Measurements from ENCODE around the gene LRCOL1. TPM values are rescaled to one million over a fixed set of nuclear protein-coding genes. Genes with fewer than 3 reads are reported as not detected.
"Not testable (repeated sequence)": the region's sequence is repeated elsewhere in the genome, so short reads cannot be mapped to it uniquely, and the experiment has no call there.

The LRCOL1 gene
- total and polyA plus RNA-seq, 7 donors: 0.49 to 1.4 (median 0.55) TPM; not detected in 4

DNA sequence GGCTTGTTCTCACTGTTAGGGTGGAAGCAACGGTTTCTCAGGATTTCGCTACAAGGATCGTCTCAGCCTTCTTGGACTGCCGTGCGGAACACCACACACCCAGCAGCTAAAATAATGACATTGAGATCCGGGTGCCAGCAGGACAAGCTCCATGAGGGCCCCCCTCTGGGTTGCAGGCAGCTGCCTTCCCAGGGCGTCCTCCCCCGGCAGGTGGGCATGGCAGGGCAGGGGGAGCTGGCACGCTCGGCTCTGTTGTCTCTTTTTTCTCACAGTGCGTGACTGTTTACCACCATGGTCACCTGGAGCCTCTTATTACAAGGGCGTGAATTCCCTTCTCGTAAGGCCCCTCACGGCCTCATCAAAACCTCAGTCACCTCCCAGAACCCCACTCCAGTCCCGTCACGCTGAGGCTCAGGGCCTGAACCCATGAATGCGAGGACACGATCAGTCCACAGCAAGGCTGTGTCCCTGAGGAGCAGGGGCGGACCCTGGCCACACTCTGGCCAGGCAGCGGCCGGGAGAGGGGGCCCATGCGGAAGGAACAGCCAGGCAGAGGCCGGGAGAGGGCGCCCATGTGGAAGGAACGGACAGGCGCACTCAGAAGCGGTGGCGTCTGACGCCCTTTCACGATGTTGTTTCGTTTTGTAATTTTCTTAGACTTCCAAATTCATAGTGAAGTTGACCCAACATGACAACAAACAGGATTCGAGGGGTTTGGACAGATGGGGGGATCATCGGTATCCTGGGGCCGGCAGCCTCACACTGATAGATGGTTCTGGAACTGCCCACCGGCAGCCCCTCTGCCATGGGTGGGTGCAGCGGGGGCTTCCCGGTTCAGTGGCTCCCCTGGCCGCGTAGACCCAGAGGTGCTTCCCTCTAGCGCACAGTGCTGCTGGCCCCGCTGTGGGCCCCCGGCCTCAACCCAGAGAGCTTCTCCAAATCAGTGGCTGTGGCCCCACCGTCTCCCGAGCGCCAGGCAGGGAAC, 10.0 kb downstream of the LRCOL1 start:
- DNase-seq: peak; percentile 81
- Histone ChIP-seq H3K4me3 (peak overlapping the region; percentile 23 to 53 (median 42)), H3K9me3 (no peaks in the 10 kb centered on the region), H3K27me3 (peaks cover 13 to 40% (median 29%) of the 10 kb centered on the region in 3 donors), H3K27ac (peak overlapping the region in 2 of 4 donors; percentile 1 to 54), H3K4me1 (peaks cover 0 to 25% (median 17%) of the 10 kb centered on the region in 4 donors), H3K36me3 (no peaks in the 10 kb centered on the region)
- 23 to 33% methylated on average over 45 of the region's 45 CpGs for WGBS, 2 donors
- TF ChIP-seq, protein P1, sequence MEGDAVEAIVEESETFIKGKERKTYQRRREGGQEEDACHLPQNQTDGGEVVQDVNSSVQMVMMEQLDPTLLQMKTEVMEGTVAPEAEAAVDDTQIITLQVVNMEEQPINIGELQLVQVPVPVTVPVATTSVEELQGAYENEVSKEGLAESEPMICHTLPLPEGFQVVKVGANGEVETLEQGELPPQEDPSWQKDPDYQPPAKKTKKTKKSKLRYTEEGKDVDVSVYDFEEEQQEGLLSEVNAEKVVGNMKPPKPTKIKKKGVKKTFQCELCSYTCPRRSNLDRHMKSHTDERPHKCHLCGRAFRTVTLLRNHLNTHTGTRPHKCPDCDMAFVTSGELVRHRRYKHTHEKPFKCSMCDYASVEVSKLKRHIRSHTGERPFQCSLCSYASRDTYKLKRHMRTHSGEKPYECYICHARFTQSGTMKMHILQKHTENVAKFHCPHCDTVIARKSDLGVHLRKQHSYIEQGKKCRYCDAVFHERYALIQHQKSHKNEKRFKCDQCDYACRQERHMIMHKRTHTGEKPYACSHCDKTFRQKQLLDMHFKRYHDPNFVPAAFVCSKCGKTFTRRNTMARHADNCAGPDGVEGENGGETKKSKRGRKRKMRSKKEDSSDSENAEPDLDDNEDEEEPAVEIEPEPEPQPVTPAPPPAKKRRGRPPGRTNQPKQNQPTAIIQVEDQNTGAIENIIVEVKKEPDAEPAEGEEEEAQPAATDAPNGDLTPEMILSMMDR (IDR thresholded peaks at IDR 0.05): peak in 3 of 4 experiments; percentile 33 to 57 (median 52)
- TF ChIP-seq EP300 (IDR thresholded peaks at IDR 0.05) (no peak), POLR2AphosphoS5 (IDR thresholded peaks at IDR 0.05) (no peak), POLR2A (IDR thresholded peaks at IDR 0.05) (no peak)
- intact Hi-C loops (cut with DNase I): loop anchor here (2.0 kb wide), 1 partner anchor 14 kb away; no protein-coding TSS in a partner anchor

GRCh38 chr12:132599502-132599901, 10.9 kb downstream of the LRCOL1 start:
- intact Hi-C loops (cut with DNase I); H3K27ac ChIP-seq; DNase-seq; H3K36me3 ChIP-seq; H3K9me3 ChIP-seq; H3K4me3 ChIP-seq: not testable (repeated sequence)
- peaks cover 12 to 32% (median 23%) of the 10 kb centered on the region in 3 donors for H3K27me3 ChIP-seq
- 35 to 74% methylated on average over 6 of the region's 6 CpGs for WGBS, 2 donors
- peaks cover 0 to 25% (median 17%) of the 10 kb centered on the region in 4 donors for H3K4me1 ChIP-seq

DNA sequence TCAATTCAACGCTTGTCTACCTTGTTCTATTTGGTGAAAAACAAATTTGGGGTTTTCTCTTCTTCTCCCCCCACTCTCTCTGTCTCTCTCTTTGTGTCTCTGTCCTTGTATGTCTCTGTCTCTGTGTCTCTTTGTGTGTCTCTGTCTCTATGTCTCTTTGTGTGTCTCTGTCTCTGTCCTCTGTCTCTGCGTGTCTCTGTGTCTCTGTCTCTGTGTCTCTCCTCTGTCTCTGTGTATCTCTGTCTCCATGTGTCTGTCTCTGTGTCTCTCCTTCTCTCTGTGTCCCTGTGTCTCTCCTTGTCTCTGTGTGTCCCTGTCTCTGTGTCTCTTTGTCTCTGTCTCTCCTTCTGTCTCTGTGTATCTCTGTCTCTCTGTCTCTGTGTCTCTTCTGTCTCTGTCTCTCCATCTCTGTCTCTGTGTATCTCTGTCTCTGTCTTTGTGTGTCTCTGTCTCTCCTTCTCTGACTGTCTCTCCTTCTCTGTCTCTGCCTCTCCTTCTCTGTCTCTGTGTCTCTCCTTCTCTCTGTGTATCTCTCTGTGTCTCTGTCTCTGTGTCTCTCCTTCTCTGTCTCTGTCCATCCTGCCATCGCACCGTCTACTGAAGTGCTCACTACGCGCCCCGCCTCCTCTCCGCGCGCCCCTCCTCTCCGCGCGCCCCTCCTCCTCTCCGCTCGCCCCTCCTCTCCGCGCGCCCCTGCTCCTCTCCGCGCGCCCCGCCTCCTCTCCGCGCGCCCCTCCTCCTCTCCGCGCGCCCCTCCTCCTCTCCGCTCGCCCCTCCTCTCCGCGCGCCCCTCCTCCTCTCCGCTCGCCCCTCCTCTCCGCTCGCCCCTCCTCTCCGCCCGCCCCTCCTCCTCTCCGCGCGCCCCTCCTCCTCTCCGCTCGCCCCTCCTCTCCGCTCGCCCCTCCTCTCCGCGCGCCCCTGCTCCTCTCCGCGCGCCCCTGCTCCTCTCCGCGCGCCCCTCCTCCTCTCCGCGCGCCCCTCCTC, 12.8 kb downstream of the LRCOL1 start:
- no peak for DNase-seq
- Histone ChIP-seq H3K36me3 (no peaks in the 10 kb centered on the region), H3K27ac (peak overlapping the region in 3 of 4 donors; percentile 27 to 82 (median 67)), H3K27me3 (peaks cover 4 to 13% (median 4%) of the 10 kb centered on the region in 3 donors), H3K9me3 (no peaks in the 10 kb centered on the region), H3K4me1 (peaks cover 0 to 24% (median 19%) of the 10 kb centered on the region in 4 donors), H3K4me3 (peak overlapping the region in 3 of 4 donors; percentile 34 to 55 (median 37))
- WGBS, 2 donors: 3 to 6% methylated on average over 56 to 58 of the region's 58 CpGs
- TF ChIP-seq EP300 (IDR thresholded peaks at IDR 0.05) (no peak), POLR2AphosphoS5 (IDR thresholded peaks at IDR 0.05) (no peak), POLR2A (IDR thresholded peaks at IDR 0.05) (no peak)
- TF ChIP-seq, protein P1 (IDR thresholded peaks at IDR 0.05): no peak
- intact Hi-C loops (cut with DNase I): no loop called here

GRCh38 chr12:132596016-132596415, 14.4 kb downstream of the LRCOL1 start:
- no peak for DNase-seq
- Histone ChIP-seq H3K4me3 (no peak overlapping the region), H3K4me1 (peaks cover 0 to 23% (median 18%) of the 10 kb centered on the region in 4 donors), H3K36me3 (no peaks in the 10 kb centered on the region), H3K27ac (peak overlapping the region in 1 of 4 donors; percentile 23), H3K27me3 (peaks cover 0 to 9% (median 3%) of the 10 kb centered on the region in 3 donors), H3K9me3 (no peaks in the 10 kb centered on the region)
- 73 to 83% methylated on average over 18 of the region's 18 CpGs for WGBS, 2 donors
- TF ChIP-seq EP300 (IDR thresholded peaks at IDR 0.05) (no peak), POLR2A (IDR thresholded peaks at IDR 0.05) (no peak), POLR2AphosphoS5 (IDR thresholded peaks at IDR 0.05) (no peak)
- TF ChIP-seq, protein P1 (IDR thresholded peaks at IDR 0.05): no peak
- intact Hi-C loops (cut with DNase I): no loop called here
